ENCODE measurements around the gene SLC7A10.

GRCh38 chr19:33193269-33193864, 32.3 kb downstream of the SLC7A10 start:
- TF ChIP-seq CTCF (IDR thresholded peaks at IDR 0.05; ENCODE audit: low read depth, low read length) (no peak), EZH2phosphoT487 (IDR thresholded peaks at IDR 0.05; ENCODE audit: low read depth) (no peak)

Measured in OCI-LY3 (cell line).